ENCODE results near the gene MICU1. TPM values are rescaled to one million over a fixed set of nuclear protein-coding genes. Genes with fewer than 3 reads are reported as not detected.

Gene MICU1
- polyA plus RNA-seq, 1 of the 3 experiments (the other 2 are of a cell fraction), result 24.6 TPM

DNA sequence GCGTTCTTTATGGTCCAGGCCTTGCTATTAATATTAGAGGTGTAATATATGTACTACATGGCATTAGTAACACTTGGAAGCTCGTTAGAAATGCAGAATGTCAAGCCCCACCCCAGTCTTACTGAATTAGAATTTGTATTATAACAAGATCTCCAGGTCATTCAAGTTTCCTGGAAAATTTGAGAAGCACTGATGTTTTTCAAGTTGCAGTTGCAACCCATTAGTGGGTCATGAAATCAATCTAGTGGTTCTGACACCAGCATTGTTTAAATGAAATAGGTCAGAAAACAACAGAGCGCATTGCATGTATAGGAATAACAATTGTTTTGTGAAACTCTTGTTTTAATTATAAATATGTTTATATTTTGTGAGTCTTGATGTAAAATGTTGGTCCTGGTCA lies 28.8 kb upstream of the MICU1 start:
- ChIA-PET POLR2A (no interaction called here), CTCF (no interaction called here)
- Histone ChIP-seq H4K20me1 (ENCODE audit: insufficient read depth) (no peaks in the 10 kb centered on the region), H3K9me2 (no peaks in the 10 kb centered on the region), H2AFZ (ENCODE audit: low read depth) (no peak overlapping the region), H3K9me3 (no peaks in the 10 kb centered on the region), H3K4me3 (ENCODE audit: low read depth in 2 of 2, low read length in 1 of 2) (no peak overlapping the region), H3K4me2 (no peak overlapping the region), H3K9ac (no peak overlapping the region), H3K4me1 (ENCODE audit: control insufficient read depth in 1 of 2, insufficient read depth in 2 of 2, low read depth in 1 of 2, low read length in 1 of 2) (no peaks in the 10 kb centered on the region), H3K27me3 (ENCODE audit: insufficient read depth) (no peaks in the 10 kb centered on the region), H3K27ac (ENCODE audit: low read depth in 2 of 2, low read length in 1 of 2) (no peak overlapping the region), H3K36me3 (replicated peaks in 1 of 2; ENCODE audit: control insufficient read depth in 1 of 2, insufficient read depth in 2 of 2, low read length in 1 of 2) (no peaks in the 10 kb centered on the region), H3F3A (replicated peaks; ENCODE audit: insufficient read depth) (no peaks in the 10 kb centered on the region), H3K79me2 (ENCODE audit: insufficient read depth) (no peaks in the 10 kb centered on the region)
- 55% methylated on average over 3 of the region's 3 CpGs for WGBS (ENCODE audit: low lambda C conversion rate)
- DNase-seq, result no peak
- TF ChIP-seq MXI1 (IDR thresholded peaks at IDR 0.05; ENCODE audit: low read depth, low read length) (no peak), SMC3 (IDR thresholded peaks at IDR 0.05; ENCODE audit: low read depth, low read length) (no peak), USF2 (IDR thresholded peaks at IDR 0.05; ENCODE audit: borderline replicate concordance, low read depth, low read length) (no peak), GATA2 (CRISPR knock-in tag; IDR thresholded peaks at IDR 0.05) (no peak), FOXM1 (IDR thresholded peaks at IDR 0.05; ENCODE audit: low read depth) (no peak), SIN3A (IDR thresholded peaks at IDR 0.05; ENCODE audit: borderline replicate concordance, low read depth, low read length) (no peak), NFIC (IDR thresholded peaks at IDR 0.05; ENCODE audit: borderline replicate concordance) (no peak), YY1 (IDR thresholded peaks at IDR 0.05; ENCODE audit: low read depth) (no peak), EZH2phosphoT487 (IDR thresholded peaks at IDR 0.05; ENCODE audit: borderline replicate concordance, low read depth) (no peak), RFX5 (IDR thresholded peaks at IDR 0.05; ENCODE audit: low read length) (no peak), TEAD4 (IDR thresholded peaks at IDR 0.05; ENCODE audit: borderline replicate concordance, insufficient read depth) (no peak), RCOR1 (IDR thresholded peaks at IDR 0.05; ENCODE audit: low read length) (no peak), TCF12 (IDR thresholded peaks at IDR 0.05) (no peak), RAD21 (IDR thresholded peaks at IDR 0.05; ENCODE audit: low read length) (no peak), ZBTB33 (IDR thresholded peaks at IDR 0.05; ENCODE audit: borderline replicate concordance, low read depth) (no peak)
- TF ChIP-seq, protein P1, sequence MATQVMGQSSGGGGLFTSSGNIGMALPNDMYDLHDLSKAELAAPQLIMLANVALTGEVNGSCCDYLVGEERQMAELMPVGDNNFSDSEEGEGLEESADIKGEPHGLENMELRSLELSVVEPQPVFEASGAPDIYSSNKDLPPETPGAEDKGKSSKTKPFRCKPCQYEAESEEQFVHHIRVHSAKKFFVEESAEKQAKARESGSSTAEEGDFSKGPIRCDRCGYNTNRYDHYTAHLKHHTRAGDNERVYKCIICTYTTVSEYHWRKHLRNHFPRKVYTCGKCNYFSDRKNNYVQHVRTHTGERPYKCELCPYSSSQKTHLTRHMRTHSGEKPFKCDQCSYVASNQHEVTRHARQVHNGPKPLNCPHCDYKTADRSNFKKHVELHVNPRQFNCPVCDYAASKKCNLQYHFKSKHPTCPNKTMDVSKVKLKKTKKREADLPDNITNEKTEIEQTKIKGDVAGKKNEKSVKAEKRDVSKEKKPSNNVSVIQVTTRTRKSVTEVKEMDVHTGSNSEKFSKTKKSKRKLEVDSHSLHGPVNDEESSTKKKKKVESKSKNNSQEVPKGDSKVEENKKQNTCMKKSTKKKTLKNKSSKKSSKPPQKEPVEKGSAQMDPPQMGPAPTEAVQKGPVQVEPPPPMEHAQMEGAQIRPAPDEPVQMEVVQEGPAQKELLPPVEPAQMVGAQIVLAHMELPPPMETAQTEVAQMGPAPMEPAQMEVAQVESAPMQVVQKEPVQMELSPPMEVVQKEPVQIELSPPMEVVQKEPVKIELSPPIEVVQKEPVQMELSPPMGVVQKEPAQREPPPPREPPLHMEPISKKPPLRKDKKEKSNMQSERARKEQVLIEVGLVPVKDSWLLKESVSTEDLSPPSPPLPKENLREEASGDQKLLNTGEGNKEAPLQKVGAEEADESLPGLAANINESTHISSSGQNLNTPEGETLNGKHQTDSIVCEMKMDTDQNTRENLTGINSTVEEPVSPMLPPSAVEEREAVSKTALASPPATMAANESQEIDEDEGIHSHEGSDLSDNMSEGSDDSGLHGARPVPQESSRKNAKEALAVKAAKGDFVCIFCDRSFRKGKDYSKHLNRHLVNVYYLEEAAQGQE (IDR thresholded peaks at IDR 0.05; ENCODE audit: low read depth, low read length), result no peak
- TF ChIP-seq, protein P2, sequence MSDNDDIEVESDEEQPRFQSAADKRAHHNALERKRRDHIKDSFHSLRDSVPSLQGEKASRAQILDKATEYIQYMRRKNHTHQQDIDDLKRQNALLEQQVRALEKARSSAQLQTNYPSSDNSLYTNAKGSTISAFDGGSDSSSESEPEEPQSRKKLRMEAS (IDR thresholded peaks at IDR 0.05; ENCODE audit: low read depth), result no peak
